GM10847 (cell line): ENCODE data around the gene CUBN.

ENCODE experiments used
- POLR2A ChIP-seq: IDR thresholded peaks from 2 replicates; pipeline ENCODE4 v1.6.1; 2011; ENCODE audit not compliant: insufficient read length; ENCODE audit errors: extremely low read depth

The CUBN gene

GRCh38 chr10:17098012-17098411 lies 31.6 kb downstream of the CUBN start:
- no peak for TF ChIP-seq POLR2A

- no peak for TF ChIP-seq POLR2A
These were observed 34.8 kb downstream of the CUBN start for GRCh38 chr10:17094844-17095243.

GRCh38 chr10:17092986-17093803 lies 36.4 kb downstream of the CUBN start:
- no peak for TF ChIP-seq POLR2A

- no peak for TF ChIP-seq POLR2A
These were observed 37.2 kb downstream of the CUBN start for GRCh38 chr10:17092216-17092944.

GRCh38 chr10:17088118-17088806 lies 41.3 kb downstream of the CUBN start:
- TF ChIP-seq POLR2A: no peak

- no peak for TF ChIP-seq POLR2A
These were observed 42.7 kb downstream of the CUBN start for GRCh38 chr10:17086865-17087367.

GRCh38 chr10:17085011-17085725 lies 44.4 kb downstream of the CUBN start:
- no peak for TF ChIP-seq POLR2A

GRCh38 chr10:17084258-17084657 lies 45.4 kb downstream of the CUBN start:
- no peak for TF ChIP-seq POLR2A

GRCh38 chr10:17081431-17081830 lies 48.2 kb downstream of the CUBN start:
- no peak for TF ChIP-seq POLR2A

- no peak for TF ChIP-seq POLR2A
These were observed 51.7 kb downstream of the CUBN start for GRCh38 chr10:17077890-17078289.

GRCh38 chr10:17077346-17077781 lies 52.2 kb downstream of the CUBN start:
- no peak for TF ChIP-seq POLR2A

- no peak for TF ChIP-seq POLR2A
These were observed 52.8 kb downstream of the CUBN start for GRCh38 chr10:17076626-17077345.

- no peak for TF ChIP-seq POLR2A
These were observed 53.9 kb downstream of the CUBN start for GRCh38 chr10:17075533-17076359.

GRCh38 chr10:17074541-17074847 lies 55.1 kb downstream of the CUBN start:
- TF ChIP-seq POLR2A: no peak
